ENCODE measurements around the gene FCN3.

The FCN3 gene

DNA sequence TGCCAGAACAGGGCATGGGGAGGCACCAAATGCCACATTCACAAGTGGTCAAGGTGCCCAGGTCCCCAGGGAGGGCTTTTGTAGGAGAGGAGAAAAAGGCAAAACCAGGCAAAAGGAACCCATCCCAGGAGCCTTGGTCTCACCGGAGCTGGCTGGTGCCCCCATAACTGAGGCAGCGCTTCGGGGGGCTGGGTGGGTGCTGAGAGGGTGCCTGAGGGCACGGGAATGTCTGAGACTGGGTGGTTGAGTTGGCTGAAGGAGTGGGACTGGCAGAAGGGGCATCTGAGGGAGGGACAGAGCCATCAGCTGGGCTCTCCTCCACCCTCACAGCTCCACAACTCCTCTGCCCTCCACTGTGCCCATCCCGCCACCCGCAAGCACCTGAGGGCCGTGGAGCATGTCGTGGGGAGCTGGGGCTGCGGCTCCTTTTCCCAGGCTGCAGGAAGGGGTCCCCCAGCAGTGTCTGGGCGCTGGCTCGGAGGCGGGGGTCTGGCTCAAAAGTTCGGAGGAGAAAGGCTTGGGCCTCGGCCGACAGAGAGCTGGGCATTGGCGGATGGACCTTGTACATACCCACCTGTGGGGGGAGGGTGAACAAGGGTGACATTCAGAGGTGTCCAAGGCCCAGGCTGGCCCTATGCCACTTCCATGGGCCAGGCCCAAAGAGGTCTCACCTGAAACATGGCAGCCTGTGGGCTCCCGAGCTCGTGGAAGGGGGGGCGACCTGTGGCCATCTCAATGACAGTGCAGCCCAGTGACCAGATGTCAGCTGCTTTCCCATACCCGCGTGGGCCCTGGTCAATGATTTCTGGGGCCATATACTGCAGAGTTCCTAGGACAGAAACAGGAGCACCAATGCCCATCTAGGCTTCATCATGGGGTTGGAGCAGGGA, 16.3 kb downstream of the FCN3 start:
- Histone ChIP-seq H3K36me3 (no peaks in the 10 kb centered on the region), H3K27me3 (no peaks in the 10 kb centered on the region), H3K4me1 (no peaks in the 10 kb centered on the region), H3K4me3 (ENCODE audit: low read depth, low read length) (no peak overlapping the region), H3K9me3 (no peaks in the 10 kb centered on the region)
- TF ChIP-seq, protein P1, sequence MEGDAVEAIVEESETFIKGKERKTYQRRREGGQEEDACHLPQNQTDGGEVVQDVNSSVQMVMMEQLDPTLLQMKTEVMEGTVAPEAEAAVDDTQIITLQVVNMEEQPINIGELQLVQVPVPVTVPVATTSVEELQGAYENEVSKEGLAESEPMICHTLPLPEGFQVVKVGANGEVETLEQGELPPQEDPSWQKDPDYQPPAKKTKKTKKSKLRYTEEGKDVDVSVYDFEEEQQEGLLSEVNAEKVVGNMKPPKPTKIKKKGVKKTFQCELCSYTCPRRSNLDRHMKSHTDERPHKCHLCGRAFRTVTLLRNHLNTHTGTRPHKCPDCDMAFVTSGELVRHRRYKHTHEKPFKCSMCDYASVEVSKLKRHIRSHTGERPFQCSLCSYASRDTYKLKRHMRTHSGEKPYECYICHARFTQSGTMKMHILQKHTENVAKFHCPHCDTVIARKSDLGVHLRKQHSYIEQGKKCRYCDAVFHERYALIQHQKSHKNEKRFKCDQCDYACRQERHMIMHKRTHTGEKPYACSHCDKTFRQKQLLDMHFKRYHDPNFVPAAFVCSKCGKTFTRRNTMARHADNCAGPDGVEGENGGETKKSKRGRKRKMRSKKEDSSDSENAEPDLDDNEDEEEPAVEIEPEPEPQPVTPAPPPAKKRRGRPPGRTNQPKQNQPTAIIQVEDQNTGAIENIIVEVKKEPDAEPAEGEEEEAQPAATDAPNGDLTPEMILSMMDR (IDR thresholded peaks at IDR 0.05; ENCODE audit: low read depth, low read length) = no peak
- no peak for DNase-seq

DNA sequence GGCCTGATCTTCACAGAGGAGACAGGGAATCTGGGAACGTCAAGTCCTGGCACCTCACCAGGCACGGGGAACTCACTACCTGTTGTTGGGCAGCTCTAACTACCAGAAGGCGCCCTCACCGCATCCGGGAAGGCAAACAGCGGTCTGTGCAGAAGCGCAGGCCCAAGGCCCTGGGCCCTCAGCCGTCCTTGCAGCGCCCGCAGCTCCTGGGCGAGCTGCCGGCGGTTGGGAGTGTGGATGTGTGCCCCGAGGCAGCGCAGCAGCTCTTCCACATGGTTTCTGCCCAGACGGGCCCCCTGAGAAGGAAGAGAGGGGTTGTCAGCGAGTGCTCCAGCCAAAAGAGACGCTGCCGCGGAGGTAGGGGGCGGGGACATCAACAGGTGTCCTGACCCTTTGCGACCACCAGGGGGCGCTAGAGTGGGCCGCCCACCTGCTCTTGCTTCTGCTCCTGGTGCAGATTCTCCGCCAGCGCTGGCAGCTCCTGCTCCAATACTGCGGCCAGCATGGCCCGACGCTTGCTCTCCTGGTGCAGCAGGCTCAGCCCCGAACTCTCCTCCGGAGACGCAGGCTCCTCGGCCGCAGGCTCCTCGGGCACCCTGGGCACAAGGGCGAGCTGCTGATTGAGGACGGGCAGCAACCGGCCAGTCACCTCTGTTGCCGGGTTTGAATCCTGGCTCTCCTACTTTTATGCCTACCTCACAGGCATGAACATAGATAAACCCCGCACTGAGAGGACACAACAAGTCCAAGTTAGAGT, 17.2 kb downstream of the FCN3 start:
- peak; percentile 68 for DNase-seq
- no peak overlapping the region for H3K4me3 ChIP-seq (ENCODE audit: low read depth, low read length)

DNA sequence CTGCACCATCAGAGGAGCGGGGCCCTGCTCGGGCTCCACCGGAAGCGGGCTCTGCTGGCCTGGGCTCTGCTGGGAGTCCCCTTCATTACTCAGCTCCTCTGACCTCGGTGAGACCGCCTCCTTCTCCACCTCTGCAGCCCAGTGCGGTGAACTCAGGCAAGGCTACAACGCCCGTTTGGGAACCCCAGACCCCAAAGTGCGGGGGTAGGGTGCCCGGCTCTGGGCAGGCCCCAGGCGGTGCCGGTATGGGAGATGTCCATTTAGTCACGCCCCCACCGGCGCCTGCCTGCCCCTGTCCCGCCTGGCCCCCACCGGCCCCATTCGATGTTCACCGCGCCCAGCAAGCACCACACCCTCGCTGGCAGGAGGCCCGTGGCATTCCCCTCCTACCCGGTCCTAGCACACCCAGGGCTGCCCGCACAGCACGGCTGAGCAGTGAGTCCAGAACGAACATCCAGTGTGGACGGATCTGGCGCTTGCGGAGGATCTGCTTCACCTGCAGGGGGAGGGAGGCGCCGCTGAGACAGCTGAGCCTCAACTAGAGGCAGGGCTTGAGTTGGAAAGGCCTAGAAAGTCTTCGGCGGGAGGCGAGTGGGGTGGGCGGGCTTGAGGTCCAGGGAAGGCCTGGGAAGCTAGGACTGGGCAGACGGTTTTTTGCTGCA, 17.9 kb downstream of the FCN3 start:
- no peaks in the 10 kb centered on the region for H3K4me1 ChIP-seq
- no peak overlapping the region for H3K4me3 ChIP-seq (ENCODE audit: low read depth, low read length)
- no peak for DNase-seq
- H3K27me3 ChIP-seq = no peaks in the 10 kb centered on the region
- no peaks in the 10 kb centered on the region for H3K36me3 ChIP-seq
- TF ChIP-seq, protein P1 (IDR thresholded peaks at IDR 0.05; ENCODE audit: low read depth, low read length) = no peak
- no peaks in the 10 kb centered on the region for H3K9me3 ChIP-seq

More for the DNA sequence above, 17.2 kb downstream of the FCN3 start:
- H3K9me3 ChIP-seq = no peaks in the 10 kb centered on the region
- TF ChIP-seq, protein P1 (IDR thresholded peaks at IDR 0.05; ENCODE audit: low read depth, low read length) = peak; percentile 69
- no peaks in the 10 kb centered on the region for H3K27me3 ChIP-seq
- H3K36me3 ChIP-seq = no peaks in the 10 kb centered on the region
- H3K4me1 ChIP-seq = no peaks in the 10 kb centered on the region

DNA sequence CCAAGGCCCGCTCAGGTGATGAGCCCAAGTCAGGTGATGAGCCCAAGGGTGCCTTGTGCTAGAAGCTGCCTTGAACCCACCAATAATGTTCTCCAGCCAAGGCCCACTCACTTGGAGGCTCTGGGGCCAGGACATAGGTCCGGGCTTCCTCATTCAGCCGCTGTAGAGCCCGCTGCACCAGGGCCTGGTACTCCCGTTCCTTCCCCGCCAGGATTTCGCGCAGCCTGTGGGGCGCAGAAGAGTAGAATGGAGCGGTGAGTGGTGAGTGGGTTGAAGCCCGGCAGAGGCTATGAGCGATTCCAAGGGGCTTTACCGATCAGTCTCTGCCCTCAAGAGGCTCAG, 18.4 kb downstream of the FCN3 start:
- Histone ChIP-seq H3K4me3 (ENCODE audit: low read depth, low read length) (no peak overlapping the region), H3K4me1 (no peaks in the 10 kb centered on the region), H3K9me3 (no peaks in the 10 kb centered on the region), H3K36me3 (no peaks in the 10 kb centered on the region), H3K27me3 (no peaks in the 10 kb centered on the region)
- no peak for DNase-seq
- TF ChIP-seq, protein P1 (IDR thresholded peaks at IDR 0.05; ENCODE audit: low read depth, low read length) = no peak

DNA sequence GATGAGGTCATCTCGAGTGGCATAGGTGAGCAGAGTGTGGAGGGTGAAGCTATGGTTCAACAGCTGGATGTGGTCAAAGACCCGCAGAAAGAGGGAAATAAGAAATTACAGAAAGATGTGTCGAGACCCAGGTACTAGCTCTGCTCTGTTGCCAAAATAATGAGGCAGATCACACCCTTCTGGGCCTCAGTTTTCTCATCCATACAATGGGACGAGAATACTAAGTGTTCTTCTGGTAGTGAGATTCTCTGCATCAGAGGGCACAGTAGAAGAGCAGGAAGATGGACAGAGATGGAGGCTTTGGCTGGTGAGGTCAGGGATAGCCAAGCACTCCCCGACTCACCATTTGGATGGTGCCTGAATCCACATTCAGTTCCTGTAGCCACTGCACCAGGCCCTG, 18.9 kb downstream of the FCN3 start:
- Histone ChIP-seq H3K36me3 (no peaks in the 10 kb centered on the region), H3K27me3 (no peaks in the 10 kb centered on the region), H3K4me1 (no peaks in the 10 kb centered on the region), H3K9me3 (no peaks in the 10 kb centered on the region), H3K4me3 (ENCODE audit: low read depth, low read length) (no peak overlapping the region)
- DNase-seq = no peak
- TF ChIP-seq, protein P1 (IDR thresholded peaks at IDR 0.05; ENCODE audit: low read depth, low read length) = no peak

All from BE2C (cell line).